Measurements from ENCODE around the gene FXYD6.

FXYD6 gene

GRCh38 chr11:117879516-117880480 lies 3.3 kb upstream of the FXYD6 start:
- Histone ChIP-seq H3K4me3 (ENCODE audit: low read length) (no peak overlapping the region), H3K27me3 (ENCODE audit: control insufficient read depth, insufficient read depth, low read length) (peaks cover 65% of the 10 kb centered on the region), H3K9me3 (replicated peaks; ENCODE audit: low read length) (no peaks in the 10 kb centered on the region), H3K4me2 (ENCODE audit: low read length) (no peak overlapping the region), H3K4me1 (ENCODE audit: control insufficient read depth, insufficient read depth, low read length) (no peaks in the 10 kb centered on the region), H3K36me3 (ENCODE audit: insufficient read depth, low read length) (no peaks in the 10 kb centered on the region), H3K9ac (ENCODE audit: low read depth, low read length) (no peak overlapping the region)

GRCh38 chr11:117878939-117879475 lies 2.5 kb upstream of the FXYD6 start:
- Histone ChIP-seq H3K4me3 (ENCODE audit: low read length) (no peak overlapping the region), H3K9ac (ENCODE audit: low read depth, low read length) (no peak overlapping the region), H3K4me1 (ENCODE audit: control insufficient read depth, insufficient read depth, low read length) (no peaks in the 10 kb centered on the region), H3K36me3 (ENCODE audit: insufficient read depth, low read length) (no peaks in the 10 kb centered on the region), H3K4me2 (ENCODE audit: low read length) (no peak overlapping the region), H3K27me3 (ENCODE audit: control insufficient read depth, insufficient read depth, low read length) (peaks cover 73% of the 10 kb centered on the region), H3K9me3 (replicated peaks; ENCODE audit: low read length) (no peaks in the 10 kb centered on the region)

- no peak overlapping the region for H3K4me2 ChIP-seq (ENCODE audit: low read length)
- no peaks in the 10 kb centered on the region for H3K4me1 ChIP-seq (ENCODE audit: control insufficient read depth, insufficient read depth, low read length)
- no peak overlapping the region for H3K9ac ChIP-seq (ENCODE audit: low read depth, low read length)
- H3K9me3 ChIP-seq (replicated peaks; ENCODE audit: low read length): no peaks in the 10 kb centered on the region
- peaks cover 78% of the 10 kb centered on the region for H3K27me3 ChIP-seq (ENCODE audit: control insufficient read depth, insufficient read depth, low read length)
- no peaks in the 10 kb centered on the region for H3K36me3 ChIP-seq (ENCODE audit: insufficient read depth, low read length)
- H3K4me3 ChIP-seq (ENCODE audit: low read length): no peak overlapping the region
Measured at GRCh38 chr11:117878314-117878938, 2.0 kb upstream of the FXYD6 start.

GRCh38 chr11:117877120-117877784 lies 794 bp upstream of the FXYD6 start:
- Histone ChIP-seq H3K9me3 (replicated peaks; ENCODE audit: low read length) (no peaks in the 10 kb centered on the region), H3K4me3 (ENCODE audit: low read length) (no peak overlapping the region), H3K9ac (ENCODE audit: low read depth, low read length) (no peak overlapping the region), H3K4me2 (ENCODE audit: low read length) (peak overlapping the region; percentile 41), H3K4me1 (ENCODE audit: control insufficient read depth, insufficient read depth, low read length) (no peaks in the 10 kb centered on the region), H3K36me3 (ENCODE audit: insufficient read depth, low read length) (no peaks in the 10 kb centered on the region), H3K27me3 (ENCODE audit: control insufficient read depth, insufficient read depth, low read length) (peaks cover 82% of the 10 kb centered on the region)

GRCh38 chr11:117876059-117876340 lies 458 bp downstream of the FXYD6 start:
- Histone ChIP-seq H3K4me2 (ENCODE audit: low read length) (no peak overlapping the region), H3K9me3 (replicated peaks; ENCODE audit: low read length) (no peaks in the 10 kb centered on the region), H3K9ac (ENCODE audit: low read depth, low read length) (no peak overlapping the region), H3K36me3 (ENCODE audit: insufficient read depth, low read length) (no peaks in the 10 kb centered on the region), H3K4me3 (ENCODE audit: low read length) (no peak overlapping the region), H3K27me3 (ENCODE audit: control insufficient read depth, insufficient read depth, low read length) (peaks cover 87% of the 10 kb centered on the region), H3K4me1 (ENCODE audit: control insufficient read depth, insufficient read depth, low read length) (no peaks in the 10 kb centered on the region)

- Histone ChIP-seq H3K27me3 (ENCODE audit: control insufficient read depth, insufficient read depth, low read length) (peaks cover 88% of the 10 kb centered on the region), H3K4me3 (ENCODE audit: low read length) (no peak overlapping the region), H3K9me3 (replicated peaks; ENCODE audit: low read length) (no peaks in the 10 kb centered on the region), H3K9ac (ENCODE audit: low read depth, low read length) (no peak overlapping the region), H3K36me3 (ENCODE audit: insufficient read depth, low read length) (no peaks in the 10 kb centered on the region), H3K4me2 (ENCODE audit: low read length) (no peak overlapping the region), H3K4me1 (ENCODE audit: control insufficient read depth, insufficient read depth, low read length) (no peaks in the 10 kb centered on the region)
Measured at GRCh38 chr11:117875382-117876058, 938 bp downstream of the FXYD6 start.

GRCh38 chr11:117874910-117875381 lies 1.5 kb downstream of the FXYD6 start:
- Histone ChIP-seq H3K27me3 (ENCODE audit: control insufficient read depth, insufficient read depth, low read length) (peaks cover 87% of the 10 kb centered on the region), H3K9ac (ENCODE audit: low read depth, low read length) (no peak overlapping the region), H3K4me1 (ENCODE audit: control insufficient read depth, insufficient read depth, low read length) (no peaks in the 10 kb centered on the region)

GRCh38 chr11:117874253-117874909 lies 2.1 kb downstream of the FXYD6 start:
- H3K9ac ChIP-seq (ENCODE audit: low read depth, low read length): no peak overlapping the region
- H3K27me3 ChIP-seq (ENCODE audit: control insufficient read depth, insufficient read depth, low read length): peaks cover 87% of the 10 kb centered on the region
- H3K4me2 ChIP-seq (ENCODE audit: low read length): no peak overlapping the region
- H3K4me1 ChIP-seq (ENCODE audit: control insufficient read depth, insufficient read depth, low read length): no peaks in the 10 kb centered on the region
- no peaks in the 10 kb centered on the region for H3K36me3 ChIP-seq (ENCODE audit: insufficient read depth, low read length)
- no peak overlapping the region for H3K4me3 ChIP-seq (ENCODE audit: low read length)
- no peaks in the 10 kb centered on the region for H3K9me3 ChIP-seq (replicated peaks; ENCODE audit: low read length)

More at GRCh38 chr11:117874910-117875381, 1.5 kb downstream of the FXYD6 start:
- no peaks in the 10 kb centered on the region for H3K9me3 ChIP-seq (replicated peaks; ENCODE audit: low read length)
- H3K4me2 ChIP-seq (ENCODE audit: low read length): no peak overlapping the region
- H3K36me3 ChIP-seq (ENCODE audit: insufficient read depth, low read length): no peaks in the 10 kb centered on the region
- H3K4me3 ChIP-seq (ENCODE audit: low read length): no peak overlapping the region

GRCh38 chr11:117873828-117874125 lies 2.7 kb downstream of the FXYD6 start:
- H3K36me3 ChIP-seq (ENCODE audit: insufficient read depth, low read length): no peaks in the 10 kb centered on the region
- H3K4me2 ChIP-seq (ENCODE audit: low read length): no peak overlapping the region
- no peaks in the 10 kb centered on the region for H3K4me1 ChIP-seq (ENCODE audit: control insufficient read depth, insufficient read depth, low read length)
- H3K27me3 ChIP-seq (ENCODE audit: control insufficient read depth, insufficient read depth, low read length): peaks cover 87% of the 10 kb centered on the region
- no peak overlapping the region for H3K4me3 ChIP-seq (ENCODE audit: low read length)
- no peaks in the 10 kb centered on the region for H3K9me3 ChIP-seq (replicated peaks; ENCODE audit: low read length)
- no peak overlapping the region for H3K9ac ChIP-seq (ENCODE audit: low read depth, low read length)

- H3K36me3 ChIP-seq (ENCODE audit: insufficient read depth, low read length): no peaks in the 10 kb centered on the region
- peaks cover 89% of the 10 kb centered on the region for H3K27me3 ChIP-seq (ENCODE audit: control insufficient read depth, insufficient read depth, low read length)
- H3K4me2 ChIP-seq (ENCODE audit: low read length): no peak overlapping the region
- H3K4me3 ChIP-seq (ENCODE audit: low read length): no peak overlapping the region
- H3K9me3 ChIP-seq (replicated peaks; ENCODE audit: low read length): no peaks in the 10 kb centered on the region
- H3K9ac ChIP-seq (ENCODE audit: low read depth, low read length): no peak overlapping the region
- H3K4me1 ChIP-seq (ENCODE audit: control insufficient read depth, insufficient read depth, low read length): no peaks in the 10 kb centered on the region
Measured at GRCh38 chr11:117872975-117873827, 3.3 kb downstream of the FXYD6 start.
